H1 (cell line): Measurements from ENCODE around the gene CDH16. TPM values are rescaled to one million over a fixed set of nuclear protein-coding genes. Genes with fewer than 3 reads are reported as not detected.

Experiments used
- CTCF ChIA-PET: fragments of 300-600 bp; sonication (Branson Sonifier 250); formaldehyde crosslinking; loops from one replicate; lab custom pipeline; 2021; ENCODE audit not compliant: partially characterized antibody; lab: Charles Lee
- POLR2A ChIA-PET: fragments of 300-600 bp; sonication (Branson Sonifier 250); formaldehyde crosslinking; loops from one replicate; lab custom pipeline; 2021; ENCODE audit warnings: inconsistent platforms; ENCODE audit not compliant: partially characterized antibody; lab: Charles Lee
- DNase-seq, 2 experiments: peaks; one replicate each; pipeline versions ENCODE4 v3.0.0 to v3.0.0-alpha.2; 2010 to 2022; ENCODE audit warnings: low spot score in 2 of 2, low read depth in 1 of 2, mixed read lengths in 1 of 2
- FAIRE-seq: peaks from 2 replicates; lab custom pipeline; 2011; peaks lifted over from hg19 to GRCh38; lab: Jason Lieb, UNC
- H2AFZ ChIP-seq: 2 replicates; pipeline ENCODE4 v1.8.1; 2012; ENCODE audit warnings: low read length, inconsistent platforms
- H2AK5ac ChIP-seq: 2 replicates; pipeline ENCODE4 v1.6.1; 2013; ENCODE audit warnings: low read depth, low read length
- H2BK120ac ChIP-seq: replicated peaks from 2 replicates; pipeline ENCODE3; 2013; ENCODE audit warnings: low read depth, low read length, inconsistent platforms
- H2BK12ac ChIP-seq: 2 replicates; pipeline ENCODE4 v1.6.1; 2013; ENCODE audit warnings: low read depth, low read length
- H2BK15ac ChIP-seq: 2 replicates; pipeline ENCODE4 v1.6.1; 2013; ENCODE audit warnings: low read length
- H2BK20ac ChIP-seq: 2 replicates; pipeline ENCODE4 v1.6.1; 2013; ENCODE audit warnings: low read length
- H2BK5ac ChIP-seq: 2 replicates; pipeline ENCODE4 v1.6.1; 2013; ENCODE audit warnings: low read depth, low read length
- H3K14ac ChIP-seq: 2 replicates; pipeline ENCODE4 v1.6.1; 2013; ENCODE audit warnings: inconsistent platforms; ENCODE audit not compliant: insufficient read length
- H3K18ac ChIP-seq: 2 replicates; pipeline ENCODE4 v1.6.1; 2013; ENCODE audit warnings: low read length; ENCODE audit errors: extremely low read depth
- H3K23ac ChIP-seq: 2 replicates; pipeline ENCODE4 v1.6.1; 2013; ENCODE audit warnings: inconsistent platforms; ENCODE audit not compliant: insufficient read length
- H3K23me2 ChIP-seq: 2 replicates; pipeline ENCODE4 v1.6.1; 2013; ENCODE audit warnings: low read depth, low read length
- H3K27ac ChIP-seq: 2 replicates; pipeline ENCODE4 v1.6.1; 2011; ENCODE audit warnings: low read depth, low read length, inconsistent platforms
- H3K27me3 ChIP-seq, 4 experiments: replicated peaks in 1 of 4; 1 replicate in 1 of 4; 2 replicates in 3 of 4; pipeline versions ENCODE4 v1.6.1 to v1.8.1; 2011 to 2013; ENCODE audit warnings: low read length in 3 of 4, mild to moderate bottlenecking in 3 of 4, inconsistent platforms in 2 of 4, mixed read lengths in 2 of 4, moderate library complexity in 1 of 4; ENCODE audit not compliant: control insufficient read depth in 3 of 4, insufficient read depth in 3 of 4; ENCODE audit errors: extremely low read depth in 1 of 4
- H3K36me3 ChIP-seq, 4 experiments: 2 replicates each; pipeline versions ENCODE4 v1.6.1 to v1.8.1; 2011 to 2013; ENCODE audit warnings: mild to moderate bottlenecking in 4 of 4, low read length in 3 of 4, moderate library complexity in 2 of 4, control low read depth in 1 of 4, inconsistent platforms in 1 of 4; ENCODE audit not compliant: insufficient read depth in 4 of 4, control insufficient read depth in 2 of 4
- H3K4ac ChIP-seq: replicated peaks from 2 replicates; pipeline ENCODE3; 2013; ENCODE audit warnings: low read length, low read depth, mixed read lengths, inconsistent platforms; ENCODE audit not compliant: insufficient read length
- H3K4me1 ChIP-seq, 4 experiments: replicated peaks in 1 of 4; 1 replicate in 1 of 4; 2 replicates in 3 of 4; pipeline versions ENCODE4 v1.6.1 to v1.8.1; 2011 to 2013; ENCODE audit warnings: low read length in 3 of 4, inconsistent platforms in 2 of 4, mixed read lengths in 1 of 4; ENCODE audit not compliant: insufficient read depth in 4 of 4, control insufficient read depth in 3 of 4
- H3K4me2 ChIP-seq, 2 experiments: 2 replicates each; pipeline versions ENCODE4 v1.6.1 to v1.8.1; 2011 to 2013; ENCODE audit warnings: low read depth in 2 of 2, low read length in 2 of 2, control low read depth in 1 of 2, inconsistent platforms in 1 of 2, mild to moderate bottlenecking in 1 of 2; ENCODE audit not compliant: insufficient read depth in 1 of 2
- H3K4me3 ChIP-seq, 4 experiments: fragments of 200-600, 300-600 bp in 1 of 4; sonication (generic), shearing (Covaris generic), sonication (Bioruptor Twin) in 1 of 4; 2 replicates each; pipeline versions ENCODE4 v1.5.1 to v1.8.1; 2011 to 2016; ENCODE audit warnings: low read length in 4 of 4, low read depth in 3 of 4, control low read depth in 2 of 4, inconsistent platforms in 2 of 4, mild to moderate bottlenecking in 2 of 4, mixed read lengths in 1 of 4, moderate library complexity in 1 of 4; ENCODE audit not compliant: insufficient read depth in 2 of 4; ENCODE audit errors: extremely low read depth in 1 of 4
- H3K56ac ChIP-seq: replicated peaks from 2 replicates; pipeline ENCODE3; 2013; ENCODE audit warnings: low read depth, mild to moderate bottlenecking, mixed read lengths, low read length, inconsistent platforms; ENCODE audit not compliant: insufficient read length
- H3K79me1 ChIP-seq: 2 replicates; pipeline ENCODE4 v1.6.1; 2013; ENCODE audit warnings: low read depth, low read length, control low read depth
- H3K79me2 ChIP-seq, 2 experiments: 2 replicates each; pipeline versions ENCODE4 v1.6.1 to v1.8.1; 2012 to 2013; ENCODE audit warnings: low read length in 2 of 2, mild to moderate bottlenecking in 2 of 2, inconsistent platforms in 1 of 2; ENCODE audit not compliant: insufficient read depth in 2 of 2, control insufficient read depth in 1 of 2
- H3K9ac ChIP-seq, 4 experiments: replicated peaks in 1 of 4; 1 replicate in 1 of 4; 2 replicates in 3 of 4; pipeline versions ENCODE4 v1.6.1 to v1.8.1; 2011 to 2013; ENCODE audit warnings: low read depth in 3 of 4, low read length in 3 of 4, control low read depth in 2 of 4, mild to moderate bottlenecking in 2 of 4, moderate library complexity in 2 of 4, inconsistent platforms in 1 of 4; ENCODE audit errors: extremely low read depth in 1 of 4
- H3K9me3 ChIP-seq, 2 experiments: 2 replicates each; pipeline versions ENCODE4 v1.6.1 to v1.8.1; 2012 to 2013; ENCODE audit warnings: mild to moderate bottlenecking in 2 of 2, moderate library complexity in 2 of 2, control low read depth in 1 of 2, inconsistent platforms in 1 of 2, low read depth in 1 of 2, low read length in 1 of 2, mixed read lengths in 1 of 2; ENCODE audit not compliant: insufficient read depth in 2 of 2
- H4K20me1 ChIP-seq, 2 experiments: replicated peaks in 1 of 2; 2 replicates each; pipeline versions ENCODE3 to v1.8.1; 2011 to 2013; ENCODE audit warnings: inconsistent platforms in 2 of 2, low read length in 2 of 2, mild to moderate bottlenecking in 1 of 2; ENCODE audit not compliant: insufficient read depth in 2 of 2, control insufficient read depth in 1 of 2
- H4K5ac ChIP-seq: 2 replicates; pipeline ENCODE4 v1.6.1; 2013; ENCODE audit warnings: low read length, low read depth, mixed read lengths, inconsistent platforms; ENCODE audit not compliant: insufficient read length
- H4K8ac ChIP-seq: 2 replicates; pipeline ENCODE4 v1.8.0; 2013; ENCODE audit warnings: mild to moderate bottlenecking, moderate library complexity, low read length, inconsistent platforms; ENCODE audit not compliant: insufficient read depth; ENCODE audit errors: extremely low read depth
- H4K91ac ChIP-seq: replicated peaks from 2 replicates; pipeline ENCODE3; 2013; ENCODE audit warnings: low read length, mixed read lengths, inconsistent platforms; ENCODE audit not compliant: insufficient read length
- CEBPB ChIP-seq: IDR thresholded peaks from 2 replicates; pipeline ENCODE4 v1.6.1; 2012; ENCODE audit warnings: low read depth, low read length
- CTBP2 ChIP-seq: IDR thresholded peaks from 2 replicates; pipeline ENCODE4 v1.7.0; 2011; ENCODE audit warnings: borderline replicate concordance, mild to moderate bottlenecking, moderate library complexity, mixed read lengths, low read length; ENCODE audit not compliant: insufficient read depth, insufficient read length
- EZH2 ChIP-seq: fragments of 200-600 bp; sonication (generic); IDR thresholded peaks from 2 replicates; pipeline ENCODE4 v1.7.1; 2012; ENCODE audit warnings: low read depth, mild to moderate bottlenecking, moderate library complexity, low read length, inconsistent platforms; ENCODE audit not compliant: severe bottlenecking
- JUN ChIP-seq: IDR thresholded peaks from 2 replicates; pipeline ENCODE4 v1.6.1; 2011; ENCODE audit warnings: low read depth, mild to moderate bottlenecking, improper control_type of control experiment, low read length
- MAX ChIP-seq: IDR thresholded peaks from 2 replicates; pipeline ENCODE4 v1.6.1; 2012; ENCODE audit warnings: inconsistent platforms
- POLR2A ChIP-seq, 2 experiments: IDR thresholded peaks; 1 replicate in 1 of 2; 2 replicates in 1 of 2; pipeline ENCODE4 v1.6.1; 2011; ENCODE audit warnings: low read depth in 2 of 2, low read length in 2 of 2, mild to moderate bottlenecking in 2 of 2; ENCODE audit errors: control extremely low read depth in 1 of 2
- SAP30 ChIP-seq: fragments of 300-600 bp; sonication (generic); IDR thresholded peaks from 2 replicates; pipeline ENCODE4 v1.7.1; 2012; ENCODE audit warnings: low read length, moderate library complexity, mild to moderate bottlenecking, inconsistent platforms; ENCODE audit not compliant: insufficient read depth, insufficient replicate concordance
- SIRT6 ChIP-seq: IDR thresholded peaks from one replicate; pipeline ENCODE4 v1.7.1; 2012; ENCODE audit warnings: low read length, inconsistent platforms
- SP2 ChIP-seq: IDR thresholded peaks from 2 replicates; pipeline ENCODE4 v1.6.1; 2012; ENCODE audit warnings: mild to moderate bottlenecking, low read length, inconsistent platforms
- SUZ12 ChIP-seq: fragments of 200-600 bp; sonication (generic); IDR thresholded peaks from 2 replicates; pipeline ENCODE4 v1.6.1; 2012; ENCODE audit warnings: mild to moderate bottlenecking, inconsistent platforms, low read length, moderate library complexity, mixed read lengths
- TAF7 ChIP-seq: optimal IDR thresholded peaks from 2 replicates; pipeline ENCODE3; 2011; ENCODE audit warnings: low read depth, mild to moderate bottlenecking, inconsistent platforms, low read length, moderate library complexity, borderline replicate concordance
- USF2 ChIP-seq: IDR thresholded peaks from 2 replicates; pipeline ENCODE4 v1.6.1; 2011; ENCODE audit warnings: low read length, improper control_type of control experiment
- ZNF274 ChIP-seq: IDR thresholded peaks from 2 replicates; pipeline ENCODE4 v1.7.0; 2012; ENCODE audit warnings: low read length, borderline replicate concordance; ENCODE audit errors: extremely low read depth
- WGBS, 2 experiments: shearing (Covaris generic) in 1 of 2; methylation state at CpG; one replicate each; pipeline versions ENCODE4 v1.1.6 to v1.1.7; 2013 to 2015; ENCODE audit warnings: low lambda C conversion rate in 2 of 2, mixed read lengths in 2 of 2, inconsistent platforms in 1 of 2, low coverage in 1 of 2, missing lambda C conversion rate in 1 of 2; ENCODE audit not compliant: insufficient replicate concordance in 2 of 2, insufficient coverage in 1 of 2, insufficient read length in 1 of 2; ENCODE audit errors: extremely low coverage in 1 of 2, missing lambda C conversion rate in 1 of 2; 5-methylcytosine and 5-hydroxymethylcytosine counted together
- polyA plus RNA-seq, 7 experiments: library from polyadenylated mRNA; depleted of rRNA in 3 of 7; stranded (reverse) in 5 of 7; unstranded in 2 of 7; fragments of >200 nt in 5 of 7; fragments of 200-250 nt in 2 of 7; gene quantifications; 1 replicate in 5 of 7; 2 replicates in 1 of 7; 4 replicates in 1 of 7; pipeline versions ENCODE4 v1.2.1 to v1.2.3, GENCODE V29; 2011 to 2013; ENCODE audit warnings: missing spikeins in 2 of 7, mixed read lengths in 2 of 7
- total RNA-seq: library from RNA; stranded (reverse); fragmentation: NEBNext Ultra II Directional; extraction: Animal tissue kit (Norgen Biotek cat#: 25700); gene quantifications from 2 replicates; pipeline ENCODE4 v1.2.1, GENCODE V29; 2021

Gene CDH16
- total and polyA plus RNA-seq, 2 of the 8 experiments (the other 6 are each of a cell fraction or from before 2014, with no cell fraction given) = not detected

DNA sequence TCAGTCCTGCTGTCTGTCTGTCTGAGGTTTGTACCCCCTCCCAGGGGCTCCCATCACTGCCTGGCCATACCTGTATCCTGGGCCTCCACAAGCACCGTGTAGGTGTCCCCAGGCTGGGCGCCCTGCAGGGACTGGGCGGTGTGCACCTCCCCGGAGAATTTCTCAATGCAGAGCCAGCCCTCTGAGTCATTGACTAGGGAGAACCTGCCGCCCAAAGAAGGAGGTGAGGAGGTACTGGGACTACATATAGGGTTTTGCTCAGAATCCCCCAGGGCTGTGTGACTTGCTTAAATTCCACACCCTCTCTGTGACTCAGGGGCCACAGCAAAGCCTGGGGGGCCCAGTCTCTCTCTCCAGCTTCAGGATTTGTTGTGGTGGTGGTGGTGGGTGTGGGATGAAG is 7.6 kb downstream of the CDH16 start:
- Histone ChIP-seq H3K79me2 (no peaks in the 10 kb centered on the region), H2AK5ac (no peak overlapping the region), H2BK20ac (no peak overlapping the region), H3K18ac (no peak overlapping the region), H2BK5ac (no peak overlapping the region), H3K23me2 (peaks cover 3% of the 10 kb centered on the region; the same call in 1 of the 2 replicates), H3K4ac (no peak overlapping the region), H4K8ac (no peak overlapping the region), H4K20me1 (peaks cover 0 to 4% of the 10 kb centered on the region in 2 experiments), H4K5ac (no peak overlapping the region), H2BK15ac (no peak overlapping the region), H3K36me3 (no peaks in the 10 kb centered on the region), H3K27me3 (no peaks in the 10 kb centered on the region; a peak in 3 of 7 replicates), H3K4me2 (no peak overlapping the region), H3K56ac (no peak overlapping the region), H3K27ac (no peak overlapping the region), H2AFZ (no peak overlapping the region), H3K14ac (no peak overlapping the region), H3K79me1 (no peaks in the 10 kb centered on the region), H3K23ac (no peak overlapping the region), H3K9ac (no peak overlapping the region), H3K4me1 (peaks cover 0 to 3% (median 0%) of the 10 kb centered on the region in 4 experiments; a peak in 1 of 7 replicates), H2BK120ac (no peak overlapping the region), H2BK12ac (no peak overlapping the region), H4K91ac (no peak overlapping the region), H3K9me3 (no peaks in the 10 kb centered on the region), H3K4me3 (no peak overlapping the region)
- ChIA-PET POLR2A (interaction anchor here (0.7 to 1.7 kb wide), 2 partner anchors 13 to 25 kb away, joined by 3 to 5 read pairs; no protein-coding TSS in a partner anchor), CTCF (interaction anchor here (0.5 to 42.0 kb wide), 12 partner anchors 5 to 262 kb away, joined by 3 to 1009 read pairs (median 9); partner anchors contain the start of genes CDH16, CES3, CIAO2B and PDP2)
- FAIRE-seq (no peak), DNase-seq (no peak)
- WGBS, 2 experiments = 92% methylated on average over 5 of the region's 5 CpGs; no CpG with 5 or more reads in 1 of the 2 experiments
- TF ChIP-seq MAX (no peak), POLR2A (IDR thresholded peaks at IDR 0.05; ENCODE audit: control extremely low read depth in 1 of 2, low read depth in 2 of 2, low read length in 2 of 2) (no peak), SUZ12 (no peak), USF2 (no peak), JUN (no peak), TAF7 (no peak), SAP30 (no peak), EZH2 (no peak), CTBP2 (no peak), ZNF274 (no peak), SIRT6 (no peak), SP2 (no peak), CEBPB (no peak)
